GM12878 (cell line): Measurements from ENCODE around the gene PLEKHJ1. TPM values are rescaled to one million over a fixed set of nuclear protein-coding genes. Genes with fewer than 3 reads are reported as not detected.
A peak's percentile ranks its signal among the peaks of the same experiment; 100 is the strongest.

ENCODE experiments used
- BACH1 ChIP-seq: fragments of 450-650 bp; IDR thresholded peaks from 2 replicates; pipeline ENCODE4 v1.6.1; 2017; ENCODE audit warnings: mild to moderate bottlenecking, borderline replicate concordance
- BCL3 ChIP-seq: IDR thresholded peaks from 2 replicates; pipeline ENCODE4 v1.6.1; 2011; ENCODE audit warnings: borderline replicate concordance, low read depth, mild to moderate bottlenecking, moderate library complexity, low read length; ENCODE audit not compliant: insufficient read depth, poor library complexity, severe bottlenecking
- BMI1 ChIP-seq: fragments of 450-650 bp; IDR thresholded peaks from 2 replicates; pipeline ENCODE4 v1.6.1; 2016; ENCODE audit warnings: mild to moderate bottlenecking, moderate library complexity, borderline replicate concordance
- CHD2 ChIP-seq: IDR thresholded peaks from 2 replicates; pipeline ENCODE4 v1.6.1; 2011; ENCODE audit warnings: low read depth, low read length, improper control_type of control experiment, borderline replicate concordance
- CREB1 ChIP-seq: IDR thresholded peaks from 2 replicates; pipeline ENCODE4 v1.6.1; 2012; ENCODE audit warnings: low read depth, mild to moderate bottlenecking, inconsistent platforms
- E4F1 ChIP-seq: fragments of 450-650 bp; IDR thresholded peaks from 2 replicates; pipeline ENCODE4 v1.6.1; 2018; ENCODE audit warnings: borderline replicate concordance, mild to moderate bottlenecking; ENCODE audit not compliant: partially characterized antibody
- FOXK2 ChIP-seq: fragments of 450-650 bp; IDR thresholded peaks from 2 replicates; pipeline ENCODE4 v1.6.1; 2017; ENCODE audit warnings: mild to moderate bottlenecking, moderate library complexity
- KLF5 ChIP-seq: fragments of 450-650 bp; IDR thresholded peaks from 2 replicates; pipeline ENCODE4 v1.6.1; 2014; ENCODE audit warnings: mild to moderate bottlenecking; ENCODE audit not compliant: partially characterized antibody
- NRF1 ChIP-seq: conservative IDR thresholded peaks from 2 replicates; pipeline ENCODE4 v1.6.1; 2011; ENCODE audit warnings: mild to moderate bottlenecking, low read depth, low read length, improper control_type of control experiment
- RELA ChIP-seq: fragments of 450-650 bp; IDR thresholded peaks from 2 replicates; pipeline ENCODE4 v1.8.0; 2014; ENCODE audit warnings: borderline replicate concordance; ENCODE audit not compliant: partially characterized antibody
- SMARCA5 ChIP-seq: fragments of 450-650 bp; IDR thresholded peaks from 2 replicates; pipeline ENCODE4 v1.6.1; 2017; ENCODE audit warnings: mild to moderate bottlenecking
- ZBTB40 ChIP-seq: fragments of 450-650 bp; IDR thresholded peaks from 2 replicates; pipeline ENCODE4 v1.6.1; 2016; ENCODE audit warnings: mild to moderate bottlenecking, moderate library complexity, borderline replicate concordance
- polyA plus RNA-seq, 11 experiments: library from polyadenylated mRNA; depleted of rRNA in 4 of 11; unstranded in 6 of 11; stranded (reverse) in 5 of 11; fragments of >200 nt; fragmentation: Nextera tagmentation in 4 of 11; fragmentation: Illumina TruSeq in 1 of 11; extraction: Ambion mirVana in 4 of 11; extraction: Trizol in 1 of 11; gene quantifications; 1 replicate in 1 of 11; 2 replicates in 10 of 11; pipeline versions ENCODE4 v1.2.1 to v1.2.3, GENCODE V29; 2011 to 2016; ENCODE audit warnings: inconsistent platforms in 2 of 11, missing spikeins in 2 of 11, low read depth in 1 of 11
- total RNA-seq, 4 experiments: library from RNA; depleted of rRNA in 3 of 4; stranded (reverse); fragments of >200 nt in 3 of 4; fragmentation: Illumina TruSeq in 1 of 4; extraction: Trizol in 1 of 4; gene quantifications; 2 replicates each; pipeline versions ENCODE4 v1.2.1 to v1.2.3, GENCODE V29; 2013 to 2021
- TF ChIP-seq, protein P1 (sequence below): fragments of 450-650 bp; IDR thresholded peaks from 2 replicates; pipeline ENCODE4 v1.6.1; 2018; ENCODE audit warnings: mild to moderate bottlenecking, low read depth, moderate library complexity; ENCODE audit not compliant: partially characterized antibody
- TF ChIP-seq, protein P2 (sequence below): fragments of 150-350 bp; IDR thresholded peaks from 2 replicates; pipeline ENCODE4 v1.6.1; 2014; ENCODE audit warnings: mild to moderate bottlenecking, low read depth, low read length

Gene PLEKHJ1
- total and polyA plus RNA-seq, 10 of the 15 experiments (the other 5 are each of a cell fraction or from before 2014, with no cell fraction given): 1.3 to 133 (median 75.0) TPM

DNA sequence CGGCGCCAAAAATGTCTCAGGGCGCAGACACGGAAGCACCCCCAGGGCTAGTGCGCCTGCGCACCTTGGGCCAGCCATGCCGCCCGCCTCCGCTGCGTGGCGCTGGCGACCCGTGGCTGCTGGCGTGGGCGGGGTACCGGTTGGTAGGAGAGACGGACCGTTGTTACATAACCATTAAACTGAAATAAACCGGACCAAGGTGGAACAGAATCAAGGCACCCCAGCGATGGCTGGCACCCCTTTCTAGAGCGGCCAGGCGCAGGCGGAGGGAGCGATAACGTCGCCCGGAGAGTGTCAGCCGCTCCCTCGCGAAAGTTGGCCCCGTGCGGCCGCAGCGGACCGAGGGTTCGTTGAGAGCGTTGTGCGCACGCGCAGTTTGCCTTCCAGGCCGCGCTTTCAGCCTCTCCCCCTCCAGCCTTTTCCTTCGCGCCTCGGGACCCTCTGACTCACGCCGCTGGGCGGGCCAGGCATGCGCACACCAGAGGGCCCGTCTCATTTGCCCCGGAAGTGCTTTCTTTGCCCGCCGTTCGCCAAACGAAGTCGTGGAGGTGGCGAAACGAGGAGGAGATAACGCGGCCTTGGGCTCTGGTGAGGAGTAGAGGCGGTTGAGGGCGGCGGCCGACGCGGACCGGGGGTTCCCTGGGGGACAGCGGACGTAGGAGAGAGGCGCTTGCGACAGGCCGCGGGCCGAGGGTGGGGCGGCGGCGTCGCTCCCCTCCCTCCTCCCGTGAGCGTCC, at the start of gene PLEKHJ1, which contains the start of gene SF3A2 (continued):
- TF ChIP-seq, protein P1, sequence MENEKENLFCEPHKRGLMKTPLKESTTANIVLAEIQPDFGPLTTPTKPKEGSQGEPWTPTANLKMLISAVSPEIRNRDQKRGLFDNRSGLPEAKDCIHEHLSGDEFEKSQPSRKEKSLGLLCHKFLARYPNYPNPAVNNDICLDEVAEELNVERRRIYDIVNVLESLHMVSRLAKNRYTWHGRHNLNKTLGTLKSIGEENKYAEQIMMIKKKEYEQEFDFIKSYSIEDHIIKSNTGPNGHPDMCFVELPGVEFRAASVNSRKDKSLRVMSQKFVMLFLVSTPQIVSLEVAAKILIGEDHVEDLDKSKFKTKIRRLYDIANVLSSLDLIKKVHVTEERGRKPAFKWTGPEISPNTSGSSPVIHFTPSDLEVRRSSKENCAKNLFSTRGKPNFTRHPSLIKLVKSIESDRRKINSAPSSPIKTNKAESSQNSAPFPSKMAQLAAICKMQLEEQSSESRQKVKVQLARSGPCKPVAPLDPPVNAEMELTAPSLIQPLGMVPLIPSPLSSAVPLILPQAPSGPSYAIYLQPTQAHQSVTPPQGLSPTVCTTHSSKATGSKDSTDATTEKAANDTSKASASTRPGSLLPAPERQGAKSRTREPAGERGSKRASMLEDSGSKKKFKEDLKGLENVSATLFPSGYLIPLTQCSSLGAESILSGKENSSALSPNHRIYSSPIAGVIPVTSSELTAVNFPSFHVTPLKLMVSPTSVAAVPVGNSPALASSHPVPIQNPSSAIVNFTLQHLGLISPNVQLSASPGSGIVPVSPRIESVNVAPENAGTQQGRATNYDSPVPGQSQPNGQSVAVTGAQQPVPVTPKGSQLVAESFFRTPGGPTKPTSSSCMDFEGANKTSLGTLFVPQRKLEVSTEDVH: peak; percentile 41
- TF ChIP-seq NRF1 (peak; percentile 76), BCL3 (no peak), BMI1 (no peak), BACH1 (peak; percentile 33; the same call in 1 of the 2 replicates), E4F1 (peak; percentile 61), SMARCA5 (peak; percentile 78), KLF5 (peak; percentile 68), CREB1 (0 out of 2 replicates have a peak, but pooled peaks have one; percentile 43), FOXK2 (no peak; the same call in 1 of the 2 replicates), ZBTB40 (peak; percentile 89), CHD2 (0 out of 2 replicates have a peak, but pooled peaks have one; percentile 46), RELA (peak; percentile 77)
- TF ChIP-seq, protein P2, sequence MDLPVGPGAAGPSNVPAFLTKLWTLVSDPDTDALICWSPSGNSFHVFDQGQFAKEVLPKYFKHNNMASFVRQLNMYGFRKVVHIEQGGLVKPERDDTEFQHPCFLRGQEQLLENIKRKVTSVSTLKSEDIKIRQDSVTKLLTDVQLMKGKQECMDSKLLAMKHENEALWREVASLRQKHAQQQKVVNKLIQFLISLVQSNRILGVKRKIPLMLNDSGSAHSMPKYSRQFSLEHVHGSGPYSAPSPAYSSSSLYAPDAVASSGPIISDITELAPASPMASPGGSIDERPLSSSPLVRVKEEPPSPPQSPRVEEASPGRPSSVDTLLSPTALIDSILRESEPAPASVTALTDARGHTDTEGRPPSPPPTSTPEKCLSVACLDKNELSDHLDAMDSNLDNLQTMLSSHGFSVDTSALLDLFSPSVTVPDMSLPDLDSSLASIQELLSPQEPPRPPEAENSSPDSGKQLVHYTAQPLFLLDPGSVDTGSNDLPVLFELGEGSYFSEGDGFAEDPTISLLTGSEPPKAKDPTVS: no peak
